K562 (cell line): ENCODE measurements around the gene UBE2L3. TPM values are rescaled to one million over a fixed set of nuclear protein-coding genes. Genes with fewer than 3 reads are reported as not detected.
A peak's percentile ranks its signal among the peaks of the same experiment; 100 is the strongest.

Source experiments
- ATAC-seq: fragments of 200-7000 bp; cut with Tn5 transposase; 3 replicates; pipeline ENCODE4 v1.9.1; 2020; ENCODE audit warnings: moderate library complexity
- BruUV-seq: library from RNA; stranded (reverse); fragments of 400-500 nt; replicated peaks from 2 replicates; lab custom pipeline; 2021; lab: Mats Ljungman, UMichigan
- CTCF ChIA-PET: fragments of 300-600 bp; formaldehyde crosslinking; extraction: SDS; loops from one replicate; lab custom pipeline; 2021; ENCODE audit warnings: low intra/inter-chr PET ratio; lab: Yijun Ruan, JAX
- POLR2A ChIA-PET: fragments of 300-600, 350-650 bp; sonication (Branson Sonifier 250); formaldehyde crosslinking; extraction: SDS; loops from one replicate; lab custom pipeline; 2021; ENCODE audit warnings: antibody characterized with exemption, inconsistent platforms; lab: Yijun Ruan, JAX
- DNase-seq, 4 experiments: peaks; one replicate each; pipeline versions ENCODE4 v3.0.0 to v3.0.0-alpha.2; 2011 to 2018; ENCODE audit warnings: low spot score in 3 of 4, mixed read lengths in 3 of 4; ENCODE audit errors: extremely low read depth in 1 of 4
- FAIRE-seq: peaks from 2 replicates; lab custom pipeline; 2011; peaks lifted over from hg19 to GRCh38; lab: Jason Lieb, UNC
- H2AFZ ChIP-seq: 2 replicates; pipeline ENCODE4 v1.6.0; 2011; ENCODE audit warnings: low read depth, low read length, control low read depth, inconsistent platforms
- H3K27ac ChIP-seq: fragments of 200-600 bp; 3 replicates; pipeline ENCODE4 v1.8.0; 2011; ENCODE audit warnings: low read depth, mild to moderate bottlenecking, control low read depth, inconsistent platforms, low read length, moderate library complexity, mixed read lengths; ENCODE audit errors: extremely low read depth
- H3K27me3 ChIP-seq, 2 experiments: fragments of 300-600 bp in 1 of 2; 2 replicates in 1 of 2; 3 replicates in 1 of 2; pipeline versions ENCODE4 v1.6.0 to v1.8.0; 2011; ENCODE audit warnings: inconsistent platforms in 2 of 2, low read length in 2 of 2, mild to moderate bottlenecking in 1 of 2, mixed read lengths in 1 of 2, moderate library complexity in 1 of 2; ENCODE audit not compliant: control insufficient read depth in 2 of 2, insufficient read depth in 2 of 2
- H3K36me3 ChIP-seq: fragments of 300-600 bp; 3 replicates; pipeline ENCODE4 v1.8.0; 2011; ENCODE audit warnings: mild to moderate bottlenecking, low read length, inconsistent platforms; ENCODE audit not compliant: control insufficient read depth, insufficient read depth
- H3K4me1 ChIP-seq, 2 experiments: fragments of 200-600 bp in 1 of 2; replicated peaks in 1 of 2; 2 replicates in 1 of 2; 3 replicates in 1 of 2; pipeline versions ENCODE4 v1.5.1 to v1.8.0; 2011; ENCODE audit warnings: inconsistent platforms in 2 of 2, low read length in 2 of 2, mild to moderate bottlenecking in 1 of 2, mixed read lengths in 1 of 2, moderate library complexity in 1 of 2; ENCODE audit not compliant: control insufficient read depth in 2 of 2, insufficient read depth in 2 of 2
- H3K4me2 ChIP-seq: 2 replicates; pipeline ENCODE4 v1.6.1; 2011; ENCODE audit warnings: low read length, control low read depth, inconsistent platforms, mixed read lengths; ENCODE audit not compliant: insufficient read depth
- H3K4me3 ChIP-seq: fragments of 200-600 bp; sonication (generic), shearing (Covaris generic); 2 replicates; pipeline ENCODE4 v1.5.1; 2016; ENCODE audit warnings: control low read depth, inconsistent platforms
- H3K79me2 ChIP-seq: fragments of 200-600 bp; 3 replicates; pipeline ENCODE4 v1.8.0; 2011; ENCODE audit warnings: low read length, inconsistent platforms; ENCODE audit not compliant: control insufficient read depth, insufficient read depth
- H3K9ac ChIP-seq, 2 experiments: 2 replicates each; pipeline versions ENCODE4 v1.6.0 to v1.6.1; 2011; ENCODE audit warnings: low read depth in 2 of 2, low read length in 2 of 2, control low read depth in 1 of 2, inconsistent platforms in 1 of 2, mild to moderate bottlenecking in 1 of 2, mixed read lengths in 1 of 2; ENCODE audit not compliant: insufficient read depth in 1 of 2
- H3K9me1 ChIP-seq: one replicate; pipeline ENCODE4 v1.6.0; 2011; ENCODE audit warnings: inconsistent platforms, mild to moderate bottlenecking, low read length, moderate library complexity; ENCODE audit not compliant: control insufficient read depth, insufficient read depth
- H3K9me3 ChIP-seq: replicated peaks from 2 replicates; pipeline ENCODE4 v1.5.1; 2011; ENCODE audit warnings: low read depth, low read length, inconsistent platforms; ENCODE audit not compliant: control insufficient read depth, insufficient read depth
- H4K20me1 ChIP-seq: replicated peaks from 2 replicates; pipeline ENCODE4 v1.6.1; 2011; ENCODE audit warnings: low read length, inconsistent platforms, mixed read lengths; ENCODE audit not compliant: control insufficient read depth, insufficient read depth
- ATF3 ChIP-seq, 2 experiments: fragments of 450-650 bp in 1 of 2; sonication (generic) in 1 of 2; formaldehyde crosslinking in 1 of 2; IDR thresholded peaks in 1 of 2; conservative IDR thresholded peaks in 1 of 2; 2 replicates each; pipeline versions ENCODE4 v1.6.1 to v1.8.1; 2016 to 2023; ENCODE audit warnings: mild to moderate bottlenecking in 2 of 2, moderate library complexity in 2 of 2, inconsistent platforms in 1 of 2, missing genetic modification reagents in 1 of 2
- CEBPG ChIP-seq, 3 experiments: fragments of 200-800 bp in 1 of 3; sonication (Bioruptor generic) in 1 of 3; sonication (generic) in 1 of 3; formaldehyde crosslinking in 1 of 3; IDR thresholded peaks in 2 of 3; conservative IDR thresholded peaks in 1 of 3; 2 replicates each; pipeline versions ENCODE4 v1.6.1 to v1.8.0; 2016 to 2022; ENCODE audit warnings: missing compliant biosample characterization in 2 of 3, missing genetic modification characterization in 2 of 3, mild to moderate bottlenecking in 1 of 3, missing genetic modification reagents in 1 of 3
- FOXJ3 ChIP-seq: sonication (generic); formaldehyde crosslinking; IDR thresholded peaks from 2 replicates; pipeline ENCODE4 v1.4.0; 2020; ENCODE audit warnings: mild to moderate bottlenecking, missing genetic modification reagents
- FOXO4 ChIP-seq: fragments of 450-650 bp; formaldehyde crosslinking; IDR thresholded peaks from 2 replicates; pipeline ENCODE4 v1.4.0; 2020; ENCODE audit warnings: mild to moderate bottlenecking, moderate library complexity
- FOXP1 ChIP-seq: sonication (generic); formaldehyde crosslinking; IDR thresholded peaks from 2 replicates; pipeline ENCODE4 v1.8.0; 2022; ENCODE audit warnings: mild to moderate bottlenecking, missing genetic modification reagents
- JUN ChIP-seq, 2 experiments: sonication (generic) in 1 of 2; formaldehyde crosslinking in 1 of 2; IDR thresholded peaks; 2 replicates each; pipeline versions ENCODE4 v1.6.1 to v1.8.0; 2012 to 2022; ENCODE audit warnings: borderline replicate concordance in 2 of 2, mild to moderate bottlenecking in 2 of 2, improper control_type of control experiment in 1 of 2, low read depth in 1 of 2, low read length in 1 of 2, missing genetic modification reagents in 1 of 2
- JUNB ChIP-seq: fragments of 450-650 bp; formaldehyde crosslinking; conservative IDR thresholded peaks from 2 replicates; pipeline ENCODE4 v1.4.0; 2020; ENCODE audit warnings: mild to moderate bottlenecking
- SIRT6 ChIP-seq: IDR thresholded peaks from one replicate; pipeline ENCODE4 v1.6.1; 2012; ENCODE audit warnings: low read depth, mild to moderate bottlenecking, control low read depth, inconsistent platforms, low read length, moderate library complexity
- TCFL5 ChIP-seq: fragments of 250-450 bp; sonication (Bioruptor Pico); conservative IDR thresholded peaks from 2 replicates; pipeline ENCODE4 v1.6.1; 2021; ENCODE audit warnings: mild to moderate bottlenecking, moderate library complexity, matching md5 sums
- TEAD1 ChIP-seq, 2 experiments: fragments of 450-650 bp in 1 of 2; sonication (generic) in 1 of 2; formaldehyde crosslinking; IDR thresholded peaks; 2 replicates each; pipeline versions ENCODE4 v1.4.0 to v1.8.0; 2020 to 2022; ENCODE audit warnings: mild to moderate bottlenecking in 2 of 2, missing genetic modification reagents in 1 of 2
- TEAD4 ChIP-seq, 2 experiments: sonication (generic) in 1 of 2; formaldehyde crosslinking in 1 of 2; IDR thresholded peaks; 2 replicates each; pipeline versions ENCODE4 v1.6.1 to v1.8.0; 2012 to 2022; ENCODE audit warnings: borderline replicate concordance in 1 of 2, inconsistent platforms in 1 of 2, low read length in 1 of 2, mild to moderate bottlenecking in 1 of 2, missing genetic modification reagents in 1 of 2
- ZNF449 ChIP-seq: fragments of 250-450 bp; sonication (Bioruptor Pico); IDR thresholded peaks from 2 replicates; pipeline ENCODE4 v1.8.0; 2022; ENCODE audit warnings: moderate library complexity, mild to moderate bottlenecking, inconsistent platforms
- ZNF57 ChIP-seq: fragments of 450-650 bp; formaldehyde crosslinking; IDR thresholded peaks from 2 replicates; pipeline ENCODE4 v1.4.0; 2020; ENCODE audit warnings: mild to moderate bottlenecking, moderate library complexity
- WGBS: fragments of 100-300 bp; shearing (Covaris generic); methylation state at CpG from one replicate; pipeline ENCODE4 v1.1.6; 2016; ENCODE audit warnings: low coverage, mixed read lengths; ENCODE audit not compliant: insufficient coverage; ENCODE audit errors: missing lambda C conversion rate; 5-methylcytosine and 5-hydroxymethylcytosine counted together
- in situ Hi-C: fragments of 300-500 bp; cut with MboI; formaldehyde crosslinking; loops from 4 replicates; pipeline ENCODE4 v1.15.0; 2018; ENCODE audit warnings: inconsistent platforms, mixed read lengths
- intact Hi-C: fragments of 100-400 bp; cut with micrococcal nuclease; formaldehyde crosslinking; loops from 2 replicates; pipeline ENCODE4 v1.14.2; 2022
- polyA plus RNA-seq, 8 experiments: library from polyadenylated mRNA; depleted of rRNA in 4 of 8; stranded (reverse) in 5 of 8; unstranded in 3 of 8; fragments of >200 nt; fragmentation: Nextera tagmentation in 2 of 8; fragmentation: Illumina TruSeq in 1 of 8; extraction: Ambion mirVana in 2 of 8; extraction: Trizol in 1 of 8; gene quantifications; 2 replicates each; pipeline versions ENCODE4 v1.2.1 to v1.2.3, GENCODE V29; 2011 to 2014; ENCODE audit warnings: inconsistent platforms in 1 of 8, missing spikeins in 1 of 8
- total RNA-seq, 7 experiments: library from RNA; depleted of rRNA in 6 of 7; stranded (reverse); fragments of >200 nt in 6 of 7; fragmentation: Illumina TruSeq in 2 of 7; extraction: Trizol in 2 of 7; gene quantifications; 2 replicates each; pipeline versions ENCODE4 v1.2.1 to v1.2.3, GENCODE V29; 2011 to 2021; ENCODE audit warnings: low replicate concordance in 1 of 7

UBE2L3 gene
- total and polyA plus RNA-seq, 9 of the 15 experiments (the other 6 are each of a cell fraction or from before 2014, with no cell fraction given): 215 to 625 (median 285) TPM

- intact Hi-C loops: no loop called here
- no peak overlapping the region for H3K4me2 ChIP-seq
- H3K27me3 ChIP-seq: no peaks in the 10 kb centered on the region
- no peaks in the 10 kb centered on the region for H3K9me3 ChIP-seq
- peak overlapping the region; percentile 72 for H2AFZ ChIP-seq
- BruUV-seq: no TSS peak
- 80% methylated on average over 8 of the region's 8 CpGs for WGBS
- ChIA-PET CTCF (no interaction called here), POLR2A (interaction anchor here (0.6 to 7.6 kb wide), 6 partner anchors 12 to 315 kb away, joined by 3 to 112 read pairs (median 4); partner anchors contain the start of gene CCDC116)
- 0 out of 2 replicates have a peak, but pooled peaks have one; percentile 15 for TF ChIP-seq ZNF449 (CRISPR knock-in tag)
- no peak for TF ChIP-seq SIRT6
- TF ChIP-seq TEAD4 (IDR thresholded peaks at IDR 0.05; ENCODE audit: low read length): no peak
- TF ChIP-seq TEAD4 (CRISPR knock-in tag; IDR thresholded peaks at IDR 0.05; ENCODE audit: borderline replicate concordance): peak; percentile 81
- no peak for TF ChIP-seq ZNF57
- TF ChIP-seq TEAD1 (CRISPR knock-in tag; IDR thresholded peaks at IDR 0.05): peak in 1 of 2 experiments; percentile 58; a peak in 1 of 4 replicates
- peak; percentile 42 for TF ChIP-seq CEBPG (CRISPR knock-in tag; IDR thresholded peaks at IDR 0.05)
- no peak for TF ChIP-seq CEBPG (tag; conservative IDR thresholded peaks at IDR 0.05 in 1 of 2, IDR thresholded peaks at IDR 0.05 in 1 of 2)
- TF ChIP-seq FOXJ3 (CRISPR knock-in tag): no peak
- 0 out of 2 replicates have a peak, but pooled peaks have one; percentile 56 for TF ChIP-seq FOXP1
- 0 out of 2 replicates have a peak, but pooled peaks have one; percentile 26 for TF ChIP-seq JUNB
- TF ChIP-seq JUN (IDR thresholded peaks at IDR 0.05; ENCODE audit: borderline replicate concordance, low read depth, low read length): no peak
- 0 out of 2 replicates have a peak, but pooled peaks have one; percentile 72 for TF ChIP-seq JUN (CRISPR knock-in tag; IDR thresholded peaks at IDR 0.05; ENCODE audit: borderline replicate concordance)
- no peak for TF ChIP-seq FOXO4 (CRISPR knock-in tag)
- no peak for TF ChIP-seq ATF3 (IDR thresholded peaks at IDR 0.05)
- peak; percentile 9; the same call in 1 of the 2 replicates for TF ChIP-seq ATF3 (CRISPR knock-in tag; conservative IDR thresholded peaks at IDR 0.05)
- TF ChIP-seq TCFL5 (CRISPR knock-in tag): no peak
- H3K27ac ChIP-seq: no peak overlapping the region
- H3K9me1 ChIP-seq: no peaks in the 10 kb centered on the region
- H4K20me1 ChIP-seq: peaks cover 9% of the 10 kb centered on the region
- in situ Hi-C loops: no loop called here
- ATAC-seq (no peak), DNase-seq (no peak), FAIRE-seq (no peak)
- H3K9ac ChIP-seq: peak overlapping the region in 1 of 2 experiments; percentile 1; a peak in 1 of 4 replicates
- no peak overlapping the region for H3K4me3 ChIP-seq
- peaks cover 4% of the 10 kb centered on the region; the same call in 1 of the 3 replicates for H3K36me3 ChIP-seq
- H3K79me2 ChIP-seq: peaks cover 17% of the 10 kb centered on the region
- peaks cover 3 to 17% of the 10 kb centered on the region in 2 experiments; a peak in 3 of 5 replicates for H3K4me1 ChIP-seq
Observed at GRCh38 chr22:21563912-21564311, 3.6 kb upstream of the UBE2L3 start.
